ENCODE measurements around the gene FEZF1.

FEZF1 gene

DNA sequence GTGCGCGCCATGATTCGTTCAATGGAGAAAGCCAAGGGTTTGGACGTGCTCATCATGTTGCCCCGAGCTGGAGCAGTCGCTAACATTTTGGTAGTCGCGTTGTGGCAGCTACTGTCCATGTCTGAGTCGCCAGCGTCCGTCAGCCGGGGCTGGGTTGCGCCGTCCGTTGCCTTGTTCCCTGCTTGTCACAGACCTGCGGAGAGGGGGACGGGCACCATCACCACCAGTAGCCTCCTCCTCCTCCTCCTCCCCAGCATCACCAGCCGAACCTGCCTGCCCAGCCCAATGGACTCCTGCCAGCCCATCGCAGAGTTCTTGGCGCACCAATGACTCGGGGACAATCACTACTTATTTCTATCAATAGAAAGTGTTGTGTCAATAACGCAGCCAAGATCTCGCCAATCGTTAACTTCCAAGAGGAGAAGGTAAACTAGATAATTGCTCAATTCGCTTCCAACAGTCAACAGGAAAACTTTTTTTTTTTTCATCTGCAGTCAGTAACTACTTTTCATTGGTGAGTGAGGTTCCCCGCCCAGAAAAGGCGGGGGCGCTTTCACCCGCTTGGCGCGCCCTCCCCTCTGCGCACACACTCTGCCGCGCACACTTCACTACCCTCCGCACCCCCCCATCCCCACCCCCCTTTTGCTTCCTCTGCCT lies at the start of gene FEZF1:
Gene FEZF1, minus strand, starts transcription at position 432 of the 657 bp plus-strand sequence. Its CDS starts 313 bp downstream, at position 119.
- DNase-seq (ENCODE audit: low read depth in 1 of 2, low spot score in 1 of 2): no peak

DNA sequence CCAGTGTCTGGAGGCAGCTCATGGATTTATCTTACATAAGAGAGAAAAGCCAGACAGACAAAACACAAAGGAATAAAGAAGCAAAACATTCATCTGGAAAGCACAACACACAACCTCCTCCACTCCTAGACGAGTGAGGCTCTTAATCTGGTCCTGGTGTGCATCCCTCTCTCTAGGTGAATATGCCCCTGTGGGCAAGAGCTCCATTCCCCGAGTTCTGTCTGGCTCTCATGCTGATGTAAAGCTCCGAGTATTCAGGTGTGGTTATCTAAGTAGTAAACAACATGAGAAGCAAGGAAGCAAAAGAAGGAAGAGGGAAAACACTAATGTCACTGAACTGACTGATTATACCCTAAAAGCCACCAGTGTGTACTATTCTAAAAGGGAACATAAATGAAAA lies 47.9 kb upstream of the FEZF1 start:
- no peak for DNase-seq (ENCODE audit: low read depth in 1 of 2, low spot score in 1 of 2)

- no peak for DNase-seq (ENCODE audit: low read depth in 1 of 2, low spot score in 1 of 2)
Measured at GRCh38 chr7:122350701-122351100, 46.2 kb upstream of the FEZF1 start.

DNA sequence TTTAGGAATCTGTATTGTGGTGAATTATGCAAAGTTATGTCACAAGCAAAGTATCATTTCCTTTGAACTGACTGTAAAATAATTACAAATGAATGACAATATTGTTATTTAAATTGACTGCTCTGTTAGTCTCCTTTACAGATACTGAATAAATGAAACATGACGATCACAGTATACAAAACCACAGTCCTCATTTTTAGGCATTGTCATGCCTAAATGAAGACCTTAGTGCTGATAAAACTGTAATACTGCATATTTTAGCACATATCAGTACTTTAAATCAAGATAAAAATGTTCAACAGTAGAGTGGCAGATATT lies 39.7 kb upstream of the FEZF1 start:
- DNase-seq (ENCODE audit: low read depth in 1 of 2, low spot score in 1 of 2): no peak

GRCh38 chr7:122343601-122344302 lies 39.2 kb upstream of the FEZF1 start:
- no peak for DNase-seq (ENCODE audit: low read depth in 1 of 2, low spot score in 1 of 2)

DNA sequence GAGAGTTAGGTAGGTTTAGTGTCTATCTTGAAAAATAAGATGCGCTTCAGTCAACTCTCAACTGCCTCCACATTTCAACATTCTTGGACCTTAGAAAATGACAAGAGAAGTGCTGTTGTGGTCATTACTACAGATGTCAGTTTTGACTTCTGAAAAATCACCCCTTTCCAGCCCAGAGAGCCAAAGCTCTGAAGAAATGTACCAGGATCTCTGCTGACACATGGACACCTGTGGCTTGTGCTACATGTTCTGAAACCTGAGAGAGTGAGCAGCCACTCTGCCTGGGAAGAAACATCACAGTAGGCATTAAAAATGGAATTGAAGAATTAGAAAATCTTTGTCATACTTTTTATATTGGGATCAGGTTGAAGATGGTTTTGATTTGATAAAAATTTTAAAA lies 35.9 kb upstream of the FEZF1 start:
- no peak for DNase-seq (ENCODE audit: low read depth in 1 of 2, low spot score in 1 of 2)

- no peak for DNase-seq (ENCODE audit: low read depth in 1 of 2, low spot score in 1 of 2)
Measured at GRCh38 chr7:122339145-122339904, 34.8 kb upstream of the FEZF1 start.

GRCh38 chr7:122337011-122337410 lies 32.5 kb upstream of the FEZF1 start:
- DNase-seq (ENCODE audit: low read depth in 1 of 2, low spot score in 1 of 2): no peak

DNA sequence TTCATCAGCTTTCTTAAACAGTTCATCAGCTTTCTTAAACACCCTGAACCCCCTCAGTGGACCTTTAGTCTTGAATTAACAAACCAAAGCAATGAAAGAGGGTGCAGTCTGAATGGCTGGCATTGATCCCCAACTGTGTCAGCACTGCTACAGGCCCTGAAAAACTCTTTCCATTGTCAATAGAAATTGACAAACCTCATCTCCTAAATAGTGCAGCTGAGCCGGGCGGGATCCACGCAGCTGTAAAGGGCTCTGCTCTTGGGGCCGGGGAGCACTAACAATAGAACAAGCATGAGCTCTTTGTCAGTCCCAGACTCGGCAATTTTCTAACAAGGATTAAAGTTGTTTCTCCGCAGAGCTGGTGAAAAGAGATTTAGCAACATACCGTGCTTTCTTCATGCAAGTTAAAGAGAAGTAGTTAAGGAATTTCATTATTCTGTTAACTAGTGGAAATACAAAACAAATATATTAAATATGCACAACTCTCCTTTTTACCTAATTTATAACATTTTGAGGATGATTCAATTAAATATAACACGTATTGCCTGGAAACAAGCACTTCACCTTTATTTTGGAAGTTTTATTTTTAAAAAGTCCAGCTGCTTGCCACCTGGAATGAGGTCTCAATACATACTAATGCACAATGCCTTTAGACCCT lies 24.7 kb upstream of the FEZF1 start:
- no peak for DNase-seq (ENCODE audit: low read depth in 1 of 2, low spot score in 1 of 2)

GRCh38 chr7:122327969-122328368 lies 23.4 kb upstream of the FEZF1 start:
- DNase-seq (ENCODE audit: low read depth in 1 of 2, low spot score in 1 of 2): no peak

DNA sequence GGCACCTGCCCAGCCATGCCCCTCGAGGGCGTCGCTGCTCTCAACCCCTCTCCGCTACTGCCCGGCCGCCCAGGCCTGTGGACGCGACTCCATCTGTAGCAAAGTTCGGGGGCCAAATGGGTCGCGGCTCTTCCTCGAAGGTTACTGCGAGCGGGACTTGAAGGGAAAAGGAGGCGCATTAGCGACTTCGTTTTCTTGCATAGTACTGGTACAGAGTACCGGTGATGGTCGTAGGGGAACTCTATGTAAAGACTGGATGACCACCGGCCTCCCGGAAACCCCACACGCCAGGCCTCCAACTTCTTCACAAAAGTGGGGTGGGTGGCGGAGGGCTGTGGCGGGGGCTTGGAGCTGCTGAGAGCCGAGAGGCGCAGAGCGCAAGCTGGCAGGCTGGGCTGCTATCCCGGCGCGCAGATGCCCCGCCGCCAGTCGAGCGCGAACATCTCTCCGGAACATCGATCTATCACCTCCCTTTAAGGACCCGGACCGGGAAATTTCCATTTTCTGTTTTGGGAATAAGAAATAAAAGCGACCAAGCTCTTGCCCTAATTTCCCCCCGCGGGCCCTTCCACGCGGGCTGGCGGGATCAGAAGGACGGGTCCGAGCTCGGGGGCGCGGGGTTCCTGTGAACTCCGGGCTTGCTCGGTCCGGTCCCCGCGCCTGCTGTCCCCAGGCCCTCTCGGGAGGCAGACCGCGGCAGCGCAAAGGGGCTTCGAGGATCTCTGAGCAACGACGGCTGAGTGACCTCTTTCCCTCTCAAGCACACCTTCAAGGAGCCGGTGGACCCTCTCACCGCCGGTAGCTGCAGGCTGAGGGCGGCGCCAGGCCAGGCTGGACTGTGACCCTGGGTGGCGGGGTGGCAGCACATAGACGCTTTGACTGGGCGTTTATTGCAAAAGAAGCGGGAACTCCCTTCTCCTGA lies 12.2 kb upstream of the FEZF1 start:
- DNase-seq (ENCODE audit: low read depth in 1 of 2, low spot score in 1 of 2): no peak

DNA sequence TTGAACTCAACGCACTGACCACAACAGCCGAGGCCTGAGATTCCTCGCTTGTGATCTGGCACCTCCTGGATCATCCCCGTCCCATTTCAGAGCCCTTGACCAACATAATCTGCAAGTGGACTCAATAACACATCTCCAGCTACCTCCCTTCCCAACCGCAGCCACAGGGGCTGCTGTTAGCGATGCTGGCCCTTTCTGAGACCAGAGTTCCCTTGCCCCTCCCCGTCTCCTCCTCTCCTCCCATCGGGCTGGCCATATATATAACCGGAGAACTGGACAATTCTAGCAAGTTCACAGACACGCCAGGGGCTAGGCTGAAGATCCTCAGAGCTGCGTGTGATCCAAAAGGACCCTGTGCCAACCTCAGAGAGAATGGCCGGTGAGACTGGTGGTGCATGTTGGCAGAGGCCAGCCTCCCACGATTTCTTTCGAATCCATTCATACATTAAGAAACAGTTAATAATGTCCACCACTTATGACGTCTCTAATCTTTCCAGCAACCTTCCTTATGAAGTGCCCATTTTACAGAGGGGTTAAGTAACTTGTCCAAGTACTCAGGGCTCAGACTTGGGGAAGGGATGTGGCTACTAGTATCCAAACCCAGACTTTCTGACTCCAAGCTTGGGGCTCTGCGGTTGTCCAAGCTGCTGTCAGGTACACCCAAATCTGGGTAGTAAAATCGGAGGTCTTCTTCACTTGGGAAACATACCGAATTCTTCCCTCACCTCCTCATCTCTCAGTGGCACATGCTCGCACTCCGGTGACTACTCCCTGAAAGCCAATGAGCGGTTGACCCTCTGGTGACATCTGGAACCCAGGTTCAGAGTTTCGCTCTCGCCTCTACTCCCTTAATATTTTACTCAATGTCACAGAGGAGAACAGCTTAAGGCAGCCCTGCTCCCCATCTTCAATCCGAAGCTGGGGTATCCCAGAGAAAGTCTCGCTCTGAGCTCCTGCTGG lies 11.2 kb upstream of the FEZF1 start:
- DNase-seq (ENCODE audit: low read depth in 1 of 2, low spot score in 1 of 2): no peak

- DNase-seq (ENCODE audit: low read depth in 1 of 2, low spot score in 1 of 2): no peak
Measured at GRCh38 chr7:122314284-122314683, 9.7 kb upstream of the FEZF1 start.

DNA sequence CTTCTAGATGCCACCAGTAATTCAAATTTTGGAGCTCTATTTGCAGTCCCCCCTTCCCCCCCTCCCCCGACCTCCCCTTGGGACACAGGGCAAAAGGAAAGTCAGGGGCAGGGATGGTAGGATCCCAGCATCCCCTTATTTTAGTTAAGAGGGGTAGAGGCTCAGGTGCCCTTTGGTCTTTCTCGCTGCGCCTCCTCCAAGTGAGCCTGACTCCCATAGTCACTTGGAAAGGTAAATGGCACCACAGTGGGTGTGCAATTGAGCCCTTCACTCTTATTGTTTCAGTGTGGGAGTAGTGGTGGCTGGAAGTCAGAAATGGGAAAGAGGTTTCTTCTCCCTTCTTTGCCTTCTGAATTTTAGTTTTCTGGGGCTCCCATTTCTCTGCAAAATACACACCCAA lies 8.2 kb upstream of the FEZF1 start:
- DNase-seq (ENCODE audit: low read depth in 1 of 2, low spot score in 1 of 2): no peak

DNA sequence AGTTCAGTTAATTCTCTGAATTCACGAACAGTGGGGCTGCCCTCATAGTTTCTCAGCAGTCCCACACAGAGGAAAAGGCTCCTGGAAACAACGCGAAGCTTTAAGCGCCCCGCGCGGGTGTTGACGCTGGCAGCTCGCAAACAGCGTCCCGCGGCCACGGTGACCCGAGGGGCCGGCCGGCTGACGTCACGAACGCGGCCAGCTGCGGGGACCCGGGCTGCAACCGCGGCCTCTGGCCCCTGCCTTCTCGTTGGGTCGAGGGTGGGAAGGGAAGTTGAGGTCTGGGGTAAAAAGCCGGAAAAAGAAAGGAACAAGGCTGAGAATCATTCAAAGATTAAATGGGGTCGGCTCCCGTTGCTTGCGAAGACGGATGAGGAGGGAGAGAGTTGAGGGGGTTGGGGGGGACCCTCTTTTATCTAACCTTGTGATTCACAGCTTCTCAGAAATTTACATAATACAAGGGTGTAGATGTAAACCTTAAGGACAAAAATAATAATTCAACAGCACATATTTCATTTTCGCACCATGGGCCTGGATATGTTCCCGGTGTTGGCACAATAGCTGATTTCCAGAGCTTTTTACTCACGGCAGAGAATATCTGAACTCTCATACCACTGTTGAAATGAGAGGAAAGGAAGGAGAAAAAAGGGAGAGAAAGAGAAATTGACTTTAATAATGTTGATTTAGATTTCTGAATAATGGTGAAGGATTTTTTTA lies 7.3 kb upstream of the FEZF1 start:
- DNase-seq (ENCODE audit: low read depth in 1 of 2, low spot score in 1 of 2): no peak

DNA sequence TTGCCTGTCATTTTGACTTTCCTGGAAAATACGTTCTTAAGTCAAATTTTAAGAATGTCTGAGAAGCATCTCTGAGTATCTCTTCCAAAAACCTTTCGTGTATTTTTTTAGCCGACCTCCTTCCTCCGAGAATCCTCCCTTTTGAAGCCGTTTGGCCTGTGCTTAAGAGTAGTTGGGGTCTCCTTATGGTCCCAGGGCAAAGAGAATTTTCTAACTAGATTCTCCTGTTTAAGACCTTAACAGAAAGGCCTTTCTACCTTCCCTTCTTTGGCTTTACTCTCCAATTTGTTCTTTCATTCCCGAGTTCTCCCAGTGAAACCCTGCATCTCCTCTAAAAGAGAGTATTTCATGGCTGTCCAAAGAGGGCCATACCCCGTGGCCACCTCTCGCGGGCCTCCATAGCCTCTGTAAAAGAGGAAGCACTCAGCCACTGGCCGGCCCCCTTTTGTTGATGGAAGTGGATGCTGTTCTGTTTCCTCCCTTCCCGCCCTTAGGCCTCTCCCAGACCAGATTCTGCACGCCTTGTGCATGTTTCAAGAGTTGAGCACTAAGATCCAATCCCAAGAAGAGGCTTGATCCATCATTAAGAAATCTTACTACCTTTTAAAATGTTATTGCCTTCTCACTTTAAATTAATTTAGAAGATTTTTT lies 6.6 kb upstream of the FEZF1 start:
- no peak for DNase-seq (ENCODE audit: low read depth in 1 of 2, low spot score in 1 of 2)

GRCh38 chr7:122310119-122311021 lies 5.8 kb upstream of the FEZF1 start:
- DNase-seq (ENCODE audit: low read depth in 1 of 2, low spot score in 1 of 2): no peak
